Right atrium auricular region (tissue), 2 donors: ENCODE results near the gene SATL1. TPM values are rescaled to one million over a fixed set of nuclear protein-coding genes. Genes with fewer than 3 reads are reported as not detected.
A peak's percentile ranks its signal among the peaks of the same experiment; 100 is the strongest.

Experiments used
- DNase-seq: peaks from one replicate; pipeline ENCODE4 v3.0.0-alpha.2; 2019; ENCODE audit warnings: low spot score
- H3K27ac ChIP-seq, 2 donors: fragments of 200-600 bp; sonication (generic); 1 replicate in 1 of 2; 2 replicates in 1 of 2; pipeline ENCODE4 v1.5.1; 2016 to 2019
- H3K27me3 ChIP-seq, 2 donors: fragments of 200-600 bp; sonication (generic); one replicate each; pipeline versions ENCODE4 v1.5.1 to v1.6.0; 2017 to 2019
- H3K36me3 ChIP-seq: fragments of 200-600 bp; sonication (generic); one replicate; pipeline ENCODE4 v1.5.1; 2016
- H3K4me1 ChIP-seq, 2 donors: fragments of 200-600 bp; sonication (generic); one replicate each; pipeline versions ENCODE4 v1.5.1 to v1.6.0; 2017 to 2019
- H3K4me3 ChIP-seq, 2 donors: fragments of 200-600 bp; sonication (generic); 1 replicate in 1 of 2; 2 replicates in 1 of 2; pipeline ENCODE4 v1.5.1; 2017 to 2019; ENCODE audit warnings: mild to moderate bottlenecking in 1 of 2, moderate library complexity in 1 of 2
- H3K9me3 ChIP-seq, 2 donors: fragments of 200-600 bp; sonication (generic); one replicate each; pipeline ENCODE4 v1.5.1; 2019
- CTCF ChIP-seq, 2 donors: fragments of 200-600 bp; sonication (generic); IDR thresholded peaks; one replicate each; pipeline ENCODE4 v1.5.1; 2019; ENCODE audit warnings: antibody characterized with exemption in 2 of 2
- total RNA-seq, 2 donors: library from RNA; depleted of rRNA; stranded (reverse); fragments of >200 nt; gene quantifications; one replicate each; pipeline ENCODE4 v1.1.0, GENCODE V29; 2016

The SATL1 gene
- total RNA-seq, 2 donors from 2014 or later, result 0.16 TPM; not detected in 1

DNA sequence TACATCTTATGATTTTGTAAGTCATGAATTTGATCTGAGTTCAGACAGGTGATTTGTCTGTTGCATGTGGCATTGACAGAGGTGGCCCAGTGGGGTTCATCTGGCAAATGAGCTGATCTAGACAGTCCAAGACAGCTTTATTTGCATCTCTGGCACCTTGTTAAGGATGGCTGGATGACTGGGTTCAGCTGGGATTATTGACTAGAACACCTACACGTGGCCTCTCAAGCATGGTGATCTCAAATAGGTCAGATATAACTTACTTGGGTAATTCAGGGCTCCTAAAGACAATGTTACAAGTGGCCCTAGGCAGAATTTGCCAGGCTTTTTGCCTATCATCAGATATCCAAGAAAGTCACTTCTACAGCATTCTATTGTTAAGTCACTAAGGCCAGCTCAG lies 192.0 kb downstream of the SATL1 start:
- H3K36me3 ChIP-seq, result no peaks in the 10 kb centered on the region
- H3K4me1 ChIP-seq, result no peaks in the 10 kb centered on the region
- peak overlapping the region in 1 of 2 donors; percentile 17 for H3K27ac ChIP-seq
- no peak overlapping the region for H3K4me3 ChIP-seq
- no peak for DNase-seq
- no peak for TF ChIP-seq CTCF (IDR thresholded peaks at IDR 0.05)
- H3K27me3 ChIP-seq, result no peaks in the 10 kb centered on the region
- H3K9me3 ChIP-seq, result no peaks in the 10 kb centered on the region

Other genes starting within 250 kb of the SATL1 start
- gene APOOL, start 239.9 kb downstream of the SATL1 start, total RNA-seq, result 10 to 100 TPM; 13.5 to 24.8 TPM
- 1 to 10 TPM; 3.7 to 4.7 TPM for gene ZNF711, start 212 bp upstream of the SATL1 start, total RNA-seq
- 10 to 100 TPM; 14.5 to 28.1 TPM for gene POF1B, start 135.9 kb upstream of the SATL1 start, total RNA-seq